ENCODE results near the gene LRRC32.

The LRRC32 gene, protein sequence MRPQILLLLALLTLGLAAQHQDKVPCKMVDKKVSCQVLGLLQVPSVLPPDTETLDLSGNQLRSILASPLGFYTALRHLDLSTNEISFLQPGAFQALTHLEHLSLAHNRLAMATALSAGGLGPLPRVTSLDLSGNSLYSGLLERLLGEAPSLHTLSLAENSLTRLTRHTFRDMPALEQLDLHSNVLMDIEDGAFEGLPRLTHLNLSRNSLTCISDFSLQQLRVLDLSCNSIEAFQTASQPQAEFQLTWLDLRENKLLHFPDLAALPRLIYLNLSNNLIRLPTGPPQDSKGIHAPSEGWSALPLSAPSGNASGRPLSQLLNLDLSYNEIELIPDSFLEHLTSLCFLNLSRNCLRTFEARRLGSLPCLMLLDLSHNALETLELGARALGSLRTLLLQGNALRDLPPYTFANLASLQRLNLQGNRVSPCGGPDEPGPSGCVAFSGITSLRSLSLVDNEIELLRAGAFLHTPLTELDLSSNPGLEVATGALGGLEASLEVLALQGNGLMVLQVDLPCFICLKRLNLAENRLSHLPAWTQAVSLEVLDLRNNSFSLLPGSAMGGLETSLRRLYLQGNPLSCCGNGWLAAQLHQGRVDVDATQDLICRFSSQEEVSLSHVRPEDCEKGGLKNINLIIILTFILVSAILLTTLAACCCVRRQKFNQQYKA

GRCh38 chr11:76670485-76671236 lies at the start of gene LRRC32:
Gene LRRC32, minus strand, starts transcription at chr11:76670747. Its CDS starts 4,793 bp downstream, at chr11:76665954.
- H2AFZ ChIP-seq (ENCODE audit: low read length, unreplicated experiment) = peak within 1 kb of the TSS; percentile 66
- H3K4me1 ChIP-seq (ENCODE audit: control insufficient read depth, insufficient read depth, low read length, unreplicated experiment) = peaks cover 14% of the 10 kb centered on the region

DNA sequence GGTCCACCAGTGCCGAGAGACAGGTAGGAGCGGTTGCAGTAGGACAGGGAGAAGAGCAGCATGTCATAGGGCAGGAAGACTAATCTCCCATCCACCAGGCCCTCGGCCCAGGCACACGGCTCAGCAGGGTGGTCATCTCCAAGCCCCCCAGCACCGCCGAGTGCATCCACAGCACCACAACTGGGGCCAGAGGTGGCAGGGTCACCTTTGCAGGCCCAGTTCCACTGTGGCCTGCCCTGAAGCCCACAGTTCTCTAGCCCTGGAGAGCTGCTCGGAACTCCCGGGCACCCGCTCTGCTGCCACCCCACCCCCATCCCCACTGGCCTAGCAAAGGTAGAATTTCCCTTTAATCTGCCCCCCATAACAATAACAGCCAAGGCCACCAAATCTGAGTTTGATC lies 49.1 kb upstream of the LRRC32 start:
- no peak overlapping the region for H3K4me3 ChIP-seq (ENCODE audit: low read depth, low read length)
- H3K36me3 ChIP-seq (ENCODE audit: insufficient read depth, low read length) = no peaks in the 10 kb centered on the region
- H3K4me1 ChIP-seq (ENCODE audit: control insufficient read depth, insufficient read depth, low read length, unreplicated experiment) = no peaks in the 10 kb centered on the region
- H3K27ac ChIP-seq (ENCODE audit: low read depth, low read length) = no peak overlapping the region
- H2AFZ ChIP-seq (ENCODE audit: low read length, unreplicated experiment) = no peak overlapping the region
- peaks cover 25% of the 10 kb centered on the region for H3K27me3 ChIP-seq (ENCODE audit: insufficient read depth, low read length)
- H3K79me2 ChIP-seq (ENCODE audit: control insufficient read depth, insufficient read depth, low read length, unreplicated experiment) = no peaks in the 10 kb centered on the region

More at GRCh38 chr11:76670485-76671236, at the start of gene LRRC32:
- no peaks in the 10 kb centered on the region for H3K36me3 ChIP-seq (ENCODE audit: insufficient read depth, low read length)
- no peaks in the 10 kb centered on the region for H3K27me3 ChIP-seq (ENCODE audit: insufficient read depth, low read length)
- no peak within 1 kb of the TSS for H3K27ac ChIP-seq (ENCODE audit: low read depth, low read length)
- peak within 1 kb of the TSS; percentile 77 for H3K4me3 ChIP-seq (ENCODE audit: low read depth, low read length)
- peaks cover 8% of the 10 kb centered on the region for H3K79me2 ChIP-seq (ENCODE audit: control insufficient read depth, insufficient read depth, low read length, unreplicated experiment)

DNA sequence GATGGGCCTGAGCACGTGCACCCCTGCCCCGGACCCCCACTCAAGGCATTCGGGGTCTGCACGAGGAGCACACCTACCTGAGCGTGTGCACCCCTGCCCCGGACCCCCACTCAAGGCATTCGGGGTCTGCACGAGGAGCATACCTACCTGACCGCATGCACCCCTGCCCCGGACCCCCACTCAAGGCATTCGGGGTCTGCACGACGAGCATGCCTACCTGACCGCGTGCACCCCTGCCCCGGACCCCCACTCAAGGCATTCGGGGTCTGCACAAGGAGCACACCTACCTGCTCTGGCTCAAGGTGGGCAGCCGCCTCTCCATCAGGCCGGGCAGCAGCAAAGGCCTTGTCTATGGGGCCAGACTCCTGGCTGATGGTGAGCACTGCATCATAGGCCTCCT lies 48.7 kb upstream of the LRRC32 start:
- Histone ChIP-seq H2AFZ (ENCODE audit: low read length, unreplicated experiment) (no peak overlapping the region), H3K27me3 (ENCODE audit: insufficient read depth, low read length) (peaks cover 22% of the 10 kb centered on the region), H3K4me3 (ENCODE audit: low read depth, low read length) (no peak overlapping the region), H3K36me3 (ENCODE audit: insufficient read depth, low read length) (no peaks in the 10 kb centered on the region), H3K27ac (ENCODE audit: low read depth, low read length) (no peak overlapping the region), H3K4me1 (ENCODE audit: control insufficient read depth, insufficient read depth, low read length, unreplicated experiment) (no peaks in the 10 kb centered on the region), H3K79me2 (ENCODE audit: control insufficient read depth, insufficient read depth, low read length, unreplicated experiment) (no peaks in the 10 kb centered on the region)

- H2AFZ ChIP-seq (ENCODE audit: low read length, unreplicated experiment) = no peak overlapping the region
- no peak overlapping the region for H3K27ac ChIP-seq (ENCODE audit: low read depth, low read length)
- 0 out of 2 replicates have a peak, but pooled peaks cover 8% of the 10 kb centered on the region for H3K27me3 ChIP-seq (ENCODE audit: insufficient read depth, low read length)
- no peaks in the 10 kb centered on the region for H3K79me2 ChIP-seq (ENCODE audit: control insufficient read depth, insufficient read depth, low read length, unreplicated experiment)
- H3K36me3 ChIP-seq (ENCODE audit: insufficient read depth, low read length) = no peaks in the 10 kb centered on the region
- H3K4me3 ChIP-seq (ENCODE audit: low read depth, low read length) = no peak overlapping the region
- H3K4me1 ChIP-seq (ENCODE audit: control insufficient read depth, insufficient read depth, low read length, unreplicated experiment) = no peaks in the 10 kb centered on the region
These were observed 47.3 kb upstream of the LRRC32 start for GRCh38 chr11:76717816-76718215.

DNA sequence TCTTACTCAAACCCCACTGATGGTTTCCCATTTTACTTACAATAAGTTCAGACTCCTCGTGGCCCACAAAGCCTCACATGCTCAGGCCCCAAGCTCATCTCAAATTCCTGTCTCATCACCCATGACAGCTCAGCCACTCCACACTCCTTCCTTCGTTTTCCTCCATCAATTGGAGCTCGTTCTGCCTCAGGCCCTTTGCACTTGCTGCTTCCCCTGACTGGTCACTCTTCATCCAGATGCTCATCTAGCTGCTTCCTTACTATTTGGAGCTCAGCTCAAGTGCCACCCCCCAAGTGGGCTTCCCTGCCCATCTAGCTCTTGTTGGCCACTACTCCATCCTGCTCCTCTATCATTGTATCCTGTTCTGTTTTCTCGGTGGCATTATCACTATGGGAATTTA lies 46.8 kb upstream of the LRRC32 start:
- Histone ChIP-seq H2AFZ (ENCODE audit: low read length, unreplicated experiment) (no peak overlapping the region), H3K27ac (ENCODE audit: low read depth, low read length) (no peak overlapping the region), H3K27me3 (ENCODE audit: insufficient read depth, low read length) (0 out of 2 replicates have a peak, but pooled peaks cover 3% of the 10 kb centered on the region), H3K4me1 (ENCODE audit: control insufficient read depth, insufficient read depth, low read length, unreplicated experiment) (no peaks in the 10 kb centered on the region), H3K79me2 (ENCODE audit: control insufficient read depth, insufficient read depth, low read length, unreplicated experiment) (no peaks in the 10 kb centered on the region), H3K4me3 (ENCODE audit: low read depth, low read length) (no peak overlapping the region), H3K36me3 (ENCODE audit: insufficient read depth, low read length) (no peaks in the 10 kb centered on the region)

GRCh38 chr11:76716268-76716667 lies 45.7 kb upstream of the LRRC32 start:
- H3K4me3 ChIP-seq (ENCODE audit: low read depth, low read length) = no peak overlapping the region
- no peaks in the 10 kb centered on the region for H3K36me3 ChIP-seq (ENCODE audit: insufficient read depth, low read length)
- no peak overlapping the region for H3K27ac ChIP-seq (ENCODE audit: low read depth, low read length)
- H3K4me1 ChIP-seq (ENCODE audit: control insufficient read depth, insufficient read depth, low read length, unreplicated experiment) = no peaks in the 10 kb centered on the region
- H2AFZ ChIP-seq (ENCODE audit: low read length, unreplicated experiment) = no peak overlapping the region
- H3K27me3 ChIP-seq (ENCODE audit: insufficient read depth, low read length) = no peaks in the 10 kb centered on the region
- no peaks in the 10 kb centered on the region for H3K79me2 ChIP-seq (ENCODE audit: control insufficient read depth, insufficient read depth, low read length, unreplicated experiment)

DNA sequence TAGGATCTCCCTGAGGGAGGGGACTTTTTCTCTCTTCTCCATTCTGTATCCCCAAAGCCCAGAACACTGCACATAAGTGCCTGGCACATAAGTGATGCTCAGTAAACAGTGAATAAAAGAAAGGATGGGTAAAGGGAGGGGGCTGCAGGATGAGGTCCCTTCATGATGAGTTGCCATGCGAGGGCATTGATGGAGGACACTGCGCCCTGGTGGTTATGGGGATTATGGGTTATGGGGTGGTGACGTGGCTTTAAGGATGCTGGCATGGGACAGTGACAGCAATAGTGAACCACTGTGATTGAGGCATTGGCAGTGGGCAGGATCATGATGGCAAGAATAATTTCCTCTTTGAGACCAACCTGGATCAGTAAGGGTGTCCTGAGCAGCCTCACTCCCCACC lies 43.9 kb upstream of the LRRC32 start:
- Histone ChIP-seq H2AFZ (ENCODE audit: low read length, unreplicated experiment) (no peak overlapping the region), H3K27ac (ENCODE audit: low read depth, low read length) (no peak overlapping the region), H3K4me1 (ENCODE audit: control insufficient read depth, insufficient read depth, low read length, unreplicated experiment) (no peaks in the 10 kb centered on the region), H3K36me3 (ENCODE audit: insufficient read depth, low read length) (no peaks in the 10 kb centered on the region), H3K4me3 (ENCODE audit: low read depth, low read length) (no peak overlapping the region), H3K79me2 (ENCODE audit: control insufficient read depth, insufficient read depth, low read length, unreplicated experiment) (no peaks in the 10 kb centered on the region), H3K27me3 (ENCODE audit: insufficient read depth, low read length) (no peaks in the 10 kb centered on the region)

DNA sequence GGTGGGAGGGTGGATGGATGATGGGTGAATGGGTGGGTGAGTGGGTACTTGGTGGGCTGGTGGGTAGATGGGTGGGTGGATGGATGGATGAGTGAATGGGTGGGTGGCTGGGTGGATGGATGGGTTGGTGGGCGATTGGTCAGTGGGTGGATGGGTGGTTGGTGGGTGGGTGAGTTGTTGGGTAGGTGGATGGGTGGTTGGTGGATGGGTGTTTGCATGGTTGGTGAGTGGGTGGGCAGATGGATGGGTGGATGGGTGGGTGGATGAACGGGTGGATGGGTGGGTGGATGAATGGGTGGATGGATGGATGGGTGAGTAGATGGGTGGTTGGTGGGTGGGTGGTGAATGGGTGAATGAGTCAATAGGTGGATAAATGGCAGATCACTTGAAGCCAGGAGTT lies 43.0 kb upstream of the LRRC32 start:
- Histone ChIP-seq H3K4me1 (ENCODE audit: control insufficient read depth, insufficient read depth, low read length, unreplicated experiment) (no peaks in the 10 kb centered on the region), H3K36me3 (ENCODE audit: insufficient read depth, low read length) (no peaks in the 10 kb centered on the region), H3K4me3 (ENCODE audit: low read depth, low read length) (no peak overlapping the region), H2AFZ (ENCODE audit: low read length, unreplicated experiment) (no peak overlapping the region), H3K27ac (ENCODE audit: low read depth, low read length) (no peak overlapping the region), H3K79me2 (ENCODE audit: control insufficient read depth, insufficient read depth, low read length, unreplicated experiment) (no peaks in the 10 kb centered on the region), H3K27me3 (ENCODE audit: insufficient read depth, low read length) (no peaks in the 10 kb centered on the region)

DNA sequence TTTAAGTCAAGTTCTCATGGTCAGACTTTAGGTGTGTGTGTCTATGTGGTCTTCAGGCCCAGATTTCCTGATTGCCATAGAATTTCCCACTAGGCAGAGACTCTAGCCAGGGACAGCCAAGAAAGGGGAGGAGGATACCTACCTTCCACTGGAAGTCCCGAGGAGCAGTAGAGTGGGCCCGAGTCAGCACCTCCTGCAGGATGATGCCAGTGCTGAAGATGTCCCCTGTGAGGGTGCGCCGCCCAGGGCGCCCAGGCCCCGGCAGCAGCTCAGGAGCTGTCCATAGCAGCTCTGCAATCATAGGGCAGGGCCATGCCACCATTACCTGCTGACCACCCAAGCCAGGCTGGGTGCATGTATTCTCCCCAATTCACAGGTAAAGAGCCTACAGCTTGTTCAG lies 41.6 kb upstream of the LRRC32 start:
- H3K4me3 ChIP-seq (ENCODE audit: low read depth, low read length) = no peak overlapping the region
- no peaks in the 10 kb centered on the region for H3K4me1 ChIP-seq (ENCODE audit: control insufficient read depth, insufficient read depth, low read length, unreplicated experiment)
- no peaks in the 10 kb centered on the region for H3K36me3 ChIP-seq (ENCODE audit: insufficient read depth, low read length)

DNA sequence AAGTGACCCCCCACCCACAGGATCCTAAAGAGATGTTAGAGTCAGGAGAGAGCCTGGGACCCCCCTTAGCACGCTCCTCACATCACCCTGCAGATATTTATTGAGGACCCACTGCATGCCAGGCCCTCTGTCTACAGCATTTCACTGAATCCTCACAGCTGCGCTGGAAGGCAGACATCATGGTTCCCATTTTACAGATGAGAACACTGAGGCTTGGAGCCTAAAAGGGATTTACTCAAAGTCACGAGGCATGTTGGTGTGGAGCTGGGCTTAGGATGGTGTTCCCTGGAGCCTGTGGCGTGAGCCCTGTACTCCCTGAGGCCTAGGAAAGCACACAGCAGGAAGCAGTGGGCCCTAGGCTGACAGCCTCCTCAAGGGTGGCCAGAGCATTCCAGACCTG lies 39.2 kb upstream of the LRRC32 start:
- Histone ChIP-seq H3K27ac (ENCODE audit: low read depth, low read length) (no peak overlapping the region), H3K79me2 (ENCODE audit: control insufficient read depth, insufficient read depth, low read length, unreplicated experiment) (no peaks in the 10 kb centered on the region), H3K4me3 (ENCODE audit: low read depth, low read length) (no peak overlapping the region), H3K27me3 (ENCODE audit: insufficient read depth, low read length) (no peaks in the 10 kb centered on the region), H2AFZ (ENCODE audit: low read length, unreplicated experiment) (no peak overlapping the region), H3K4me1 (ENCODE audit: control insufficient read depth, insufficient read depth, low read length, unreplicated experiment) (no peaks in the 10 kb centered on the region), H3K36me3 (ENCODE audit: insufficient read depth, low read length) (no peaks in the 10 kb centered on the region)

More for the DNA sequence above, 41.6 kb upstream of the LRRC32 start:
- no peak overlapping the region for H3K27ac ChIP-seq (ENCODE audit: low read depth, low read length)
- H3K27me3 ChIP-seq (ENCODE audit: insufficient read depth, low read length) = no peaks in the 10 kb centered on the region
- no peak overlapping the region for H2AFZ ChIP-seq (ENCODE audit: low read length, unreplicated experiment)
- no peaks in the 10 kb centered on the region for H3K79me2 ChIP-seq (ENCODE audit: control insufficient read depth, insufficient read depth, low read length, unreplicated experiment)
